Effector memory CD4-positive, alpha-beta T cell (primary cell): ENCODE results near the gene UBFD1.
"Not testable (repeated sequence)": the region's sequence is repeated elsewhere in the genome, so short reads cannot be mapped to it uniquely, and the experiment has no call there.

Experiments
- DNase-seq, 3 donors: peaks; one replicate each; pipeline ENCODE4 v3.0.0-alpha.2; 2020
- H3K27ac ChIP-seq: 2 replicates; pipeline ENCODE4 v1.7.0; 2013; ENCODE audit warnings: mild to moderate bottlenecking, low read length, moderate library complexity; ENCODE audit not compliant: insufficient read depth, poor library complexity, severe bottlenecking
- H3K27me3 ChIP-seq: replicated peaks from 2 replicates; pipeline ENCODE4 v1.7.0; 2013; ENCODE audit warnings: mild to moderate bottlenecking, low read length; ENCODE audit not compliant: insufficient read depth, control insufficient read depth, poor library complexity, severe bottlenecking
- H3K36me3 ChIP-seq: 2 replicates; pipeline ENCODE4 v1.7.0; 2013; ENCODE audit warnings: mild to moderate bottlenecking, low read length, moderate library complexity; ENCODE audit not compliant: control insufficient read depth, insufficient read depth
- H3K4me1 ChIP-seq: 2 replicates; pipeline ENCODE4 v1.7.0; 2013; ENCODE audit warnings: low read length, mild to moderate bottlenecking; ENCODE audit not compliant: control insufficient read depth, insufficient read depth, poor library complexity, severe bottlenecking
- H3K4me3 ChIP-seq: 2 replicates; pipeline ENCODE4 v1.7.0; 2013; ENCODE audit warnings: low read length, low read depth, mild to moderate bottlenecking; ENCODE audit not compliant: insufficient read depth, poor library complexity, severe bottlenecking
- H3K9me3 ChIP-seq: 2 replicates; pipeline ENCODE4 v1.7.0; 2013; ENCODE audit warnings: mild to moderate bottlenecking, low read length, moderate library complexity; ENCODE audit not compliant: control insufficient read depth

UBFD1 gene

GRCh38 chr16:23597003-23597756 lies 39.7 kb downstream of the UBFD1 start:
- H3K9me3 ChIP-seq = no peaks in the 10 kb centered on the region
- H3K27me3 ChIP-seq = no peaks in the 10 kb centered on the region
- no peak for DNase-seq
- peaks cover 5% of the 10 kb centered on the region for H3K4me1 ChIP-seq
- no peak overlapping the region for H3K27ac ChIP-seq
- H3K4me3 ChIP-seq = no peak overlapping the region
- peaks cover 14% of the 10 kb centered on the region for H3K36me3 ChIP-seq

DNA sequence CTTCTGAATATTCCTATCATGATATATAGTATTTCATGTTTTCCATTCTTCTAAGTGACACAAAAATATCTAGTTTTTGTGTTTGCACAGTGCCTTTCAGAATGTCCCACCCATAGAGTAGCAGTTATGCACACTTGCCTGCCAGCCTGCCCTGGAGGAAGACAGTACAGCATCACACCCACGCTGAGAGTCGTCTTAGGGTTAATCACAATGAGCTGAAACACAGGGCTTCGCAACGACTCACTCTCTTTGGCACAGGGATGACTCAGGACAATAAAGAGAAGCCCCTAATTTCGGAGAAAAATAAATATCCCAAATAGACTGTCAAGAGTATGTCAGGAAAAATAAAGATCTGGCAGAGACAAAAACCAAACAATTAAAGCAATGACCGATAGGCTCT lies 50.2 kb downstream of the UBFD1 start:
- H3K36me3 ChIP-seq = peaks cover 19% of the 10 kb centered on the region
- no peak overlapping the region for H3K27ac ChIP-seq
- DNase-seq = no peak
- no peaks in the 10 kb centered on the region for H3K9me3 ChIP-seq
- H3K4me3 ChIP-seq = no peak overlapping the region
- H3K4me1 ChIP-seq = no peaks in the 10 kb centered on the region
- H3K27me3 ChIP-seq = no peaks in the 10 kb centered on the region

DNA sequence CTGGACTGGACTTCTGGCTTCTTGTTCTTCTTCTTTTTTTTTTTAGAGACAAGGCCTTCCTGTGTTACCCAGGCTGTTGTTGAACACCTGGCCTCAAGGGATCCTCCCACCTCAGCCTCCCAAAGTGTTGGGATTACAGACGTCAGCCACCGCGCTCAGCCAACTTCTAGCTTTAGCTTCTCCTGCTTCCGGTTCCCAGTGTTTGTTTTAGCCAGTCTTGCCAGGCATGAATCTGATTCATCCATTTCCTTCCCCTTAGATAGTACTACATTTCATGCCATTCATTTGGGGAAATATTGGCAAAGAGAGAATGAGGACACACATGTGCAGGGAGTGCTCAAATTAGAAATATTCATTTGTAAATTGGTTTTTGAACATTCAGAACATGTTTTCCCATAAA lies 50.7 kb downstream of the UBFD1 start:
- no peaks in the 10 kb centered on the region for H3K27me3 ChIP-seq
- peaks cover 15% of the 10 kb centered on the region for H3K36me3 ChIP-seq
- no peak overlapping the region for H3K27ac ChIP-seq
- H3K4me1 ChIP-seq = no peaks in the 10 kb centered on the region
- DNase-seq = no peak
- no peak overlapping the region for H3K4me3 ChIP-seq
- no peaks in the 10 kb centered on the region for H3K9me3 ChIP-seq

- Histone ChIP-seq H3K4me3 (no peak overlapping the region), H3K36me3 (peaks cover 9% of the 10 kb centered on the region), H3K9me3 (no peaks in the 10 kb centered on the region), H3K27me3 (no peaks in the 10 kb centered on the region), H3K4me1 (no peaks in the 10 kb centered on the region), H3K27ac (no peak overlapping the region)
- DNase-seq = no peak
Observed at GRCh38 chr16:23609929-23610328, 52.4 kb downstream of the UBFD1 start.

- H3K9me3 ChIP-seq, H3K36me3 ChIP-seq, H3K27me3 ChIP-seq, H3K4me3 ChIP-seq, DNase-seq, H3K27ac ChIP-seq, H3K4me1 ChIP-seq: not testable (repeated sequence)
Observed at GRCh38 chr16:23610905-23611304, 53.4 kb downstream of the UBFD1 start.

DNA sequence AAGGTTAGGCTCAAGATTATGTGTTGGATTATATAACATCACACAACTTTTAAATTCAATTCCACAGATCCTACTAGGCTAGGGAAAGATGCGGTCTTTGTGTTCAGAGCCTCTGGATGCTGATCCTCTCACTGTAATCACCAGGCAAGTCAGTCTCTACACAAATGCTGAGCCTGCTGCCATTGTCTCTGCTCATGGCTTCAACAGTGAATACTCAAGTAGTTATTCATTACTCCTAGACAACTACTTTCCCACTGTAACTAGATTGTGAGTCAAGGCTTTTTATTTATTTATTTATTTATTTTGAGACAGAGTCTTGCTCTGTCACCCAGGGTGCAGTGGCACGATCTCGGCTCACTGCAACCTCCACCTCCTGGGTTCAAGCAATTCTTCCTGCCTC lies 54.4 kb downstream of the UBFD1 start:
- no peak overlapping the region for H3K27ac ChIP-seq
- peaks cover 9% of the 10 kb centered on the region for H3K36me3 ChIP-seq
- no peak overlapping the region for H3K4me3 ChIP-seq
- no peaks in the 10 kb centered on the region for H3K27me3 ChIP-seq
- DNase-seq = no peak
- H3K4me1 ChIP-seq = no peaks in the 10 kb centered on the region
- no peaks in the 10 kb centered on the region for H3K9me3 ChIP-seq

DNA sequence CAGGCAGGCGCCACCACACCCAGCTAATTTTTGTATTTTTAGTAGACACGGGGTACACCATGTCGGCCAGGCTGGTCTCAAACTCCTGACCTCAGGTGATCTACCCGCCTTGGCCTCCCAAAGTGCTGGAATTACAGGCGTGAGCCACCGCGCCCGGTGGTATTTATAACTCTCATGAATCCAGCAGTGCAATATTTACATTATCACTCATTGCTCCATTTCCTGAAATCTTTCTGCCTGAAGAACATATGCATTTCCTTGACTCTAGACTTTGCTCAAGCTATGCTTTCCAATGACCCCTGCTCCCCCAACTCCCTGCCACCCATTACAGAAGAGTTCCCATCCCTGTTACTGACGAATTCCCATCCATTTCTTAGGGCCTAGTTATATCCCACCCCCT lies 58.3 kb downstream of the UBFD1 start:
- Histone ChIP-seq H3K27ac (no peak overlapping the region), H3K27me3 (no peaks in the 10 kb centered on the region), H3K36me3 (peaks cover 15% of the 10 kb centered on the region), H3K9me3 (no peaks in the 10 kb centered on the region), H3K4me3 (no peak overlapping the region), H3K4me1 (no peaks in the 10 kb centered on the region)
- DNase-seq = no peak
